Epithelial cell of esophagus (primary cell): ENCODE results near the gene VPS4A.

ENCODE experiments used
- DNase-seq: peaks from one replicate; pipeline ENCODE4 v3.0.0; 2010; ENCODE audit warnings: low read depth
- H3K4me3 ChIP-seq: 2 replicates; pipeline ENCODE4 v1.5.1; 2011; ENCODE audit warnings: mild to moderate bottlenecking, low read length, control low read depth
- CTCF ChIP-seq: IDR thresholded peaks from 2 replicates; pipeline ENCODE4 v1.5.1; 2011; ENCODE audit warnings: low read depth, mild to moderate bottlenecking, low read length, control low read depth, inconsistent platforms; ENCODE audit not compliant: insufficient read depth; ENCODE audit errors: missing control alignments

The VPS4A gene

GRCh38 chr16:69366431-69366830, 55.3 kb downstream of the VPS4A start:
- DNase-seq: no peak
- no peak overlapping the region for H3K4me3 ChIP-seq
- TF ChIP-seq CTCF: no peak

- TF ChIP-seq CTCF: no peak
- no peak overlapping the region for H3K4me3 ChIP-seq
- DNase-seq: no peak
Observed at GRCh38 chr16:69367980-69368379, 56.8 kb downstream of the VPS4A start.

DNA sequence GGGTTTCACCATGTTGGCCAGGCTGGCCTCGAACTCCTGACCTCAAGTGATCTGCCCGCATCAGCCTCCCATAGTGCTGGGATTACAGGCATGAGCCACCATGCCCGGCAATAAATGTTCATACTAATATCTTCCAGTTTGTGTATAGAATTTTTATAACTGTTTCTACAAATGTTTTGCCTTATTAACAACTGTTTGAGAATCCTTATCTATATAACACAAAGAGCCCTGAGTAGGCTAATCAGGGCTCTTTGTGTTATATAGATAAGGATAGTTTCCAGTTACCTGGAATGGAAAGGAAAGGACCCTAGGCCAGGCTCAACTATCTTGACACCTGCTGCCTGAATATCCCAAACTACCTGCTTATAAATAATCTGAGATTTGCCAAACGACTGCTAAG, 57.7 kb downstream of the VPS4A start:
- H3K4me3 ChIP-seq: no peak overlapping the region
- DNase-seq: no peak
- no peak for TF ChIP-seq CTCF

GRCh38 chr16:69371564-69371963, 60.4 kb downstream of the VPS4A start:
- DNase-seq: no peak
- H3K4me3 ChIP-seq: no peak overlapping the region
- no peak for TF ChIP-seq CTCF

- TF ChIP-seq CTCF: no peak
- no peak overlapping the region for H3K4me3 ChIP-seq
- no peak for DNase-seq
Observed at GRCh38 chr16:69373019-69373418, 61.9 kb downstream of the VPS4A start.
